B cell (primary cell): ENCODE data around the gene FUOM. TPM values are rescaled to one million over a fixed set of nuclear protein-coding genes. Genes with fewer than 3 reads are reported as not detected.
A peak's percentile ranks its signal among the peaks of the same experiment; 100 is the strongest.

Source experiments
- ATAC-seq: fragments of 200-7000 bp; cut with Tn5 transposase; one replicate; pipeline ENCODE4 v1.10.0; 2021; ENCODE audit warnings: low read depth, mild to moderate bottlenecking, moderate number of reproducible peaks, moderate library complexity
- CTCF ChIA-PET: fragments of 350-600 bp; sonication (Branson Sonifier 250); formaldehyde crosslinking; loops from one replicate; lab custom pipeline; 2021; ENCODE audit warnings: antibody characterized with exemption, inconsistent platforms; lab: Charles Lee
- POLR2A ChIA-PET: fragments of 350-600 bp; sonication (Branson Sonifier 250); formaldehyde crosslinking; loops from one replicate; lab custom pipeline; 2021; ENCODE audit warnings: antibody characterized with exemption; lab: Charles Lee
- DNase-seq: peaks from one replicate; pipeline ENCODE4 v3.0.0; 2013
- H2AFZ ChIP-seq: 2 replicates; pipeline ENCODE4 v1.6.1; 2012; ENCODE audit warnings: mild to moderate bottlenecking, low read depth, low read length; ENCODE audit not compliant: insufficient read depth, poor library complexity, severe bottlenecking
- H3K27ac ChIP-seq, 2 donors: 1 replicate in 1 of 2; 2 replicates in 1 of 2; pipeline ENCODE4 v1.5.1; 2012 to 2013; ENCODE audit warnings: low read length in 2 of 2, mild to moderate bottlenecking in 2 of 2, moderate library complexity in 1 of 2
- H3K27me3 ChIP-seq, 4 experiments: fragments of 200-600 bp in 1 of 4; sonication (generic) in 1 of 4; replicated peaks in 1 of 4; 1 replicate in 2 of 4; 2 replicates in 2 of 4; pipeline versions ENCODE4 v1.6.1 to v1.7.0; 2013 to 2016; ENCODE audit warnings: low read length in 3 of 4, mild to moderate bottlenecking in 2 of 4, mixed read lengths in 1 of 4, moderate library complexity in 1 of 4; ENCODE audit not compliant: insufficient read depth in 4 of 4, control insufficient read depth in 3 of 4; ENCODE audit errors: control extremely low read depth in 1 of 4
- H3K36me3 ChIP-seq, 2 experiments: replicated peaks in 1 of 2; 1 replicate in 1 of 2; 2 replicates in 1 of 2; pipeline versions ENCODE4 v1.6.1 to v1.7.1; 2013; ENCODE audit warnings: low read length in 1 of 2; ENCODE audit not compliant: insufficient read depth in 2 of 2, control insufficient read depth in 1 of 2; ENCODE audit errors: control extremely low read depth in 1 of 2, extremely low read depth in 1 of 2
- H3K4me1 ChIP-seq, 2 donors: fragments of 200-600 bp in 1 of 2; sonication (generic) in 1 of 2; 1 replicate in 1 of 2; 2 replicates in 1 of 2; pipeline versions ENCODE4 v1.5.1 to v1.6.1; 2013 to 2017; ENCODE audit warnings: low read length in 2 of 2; ENCODE audit not compliant: control insufficient read depth in 2 of 2, insufficient read depth in 2 of 2
- H3K4me2 ChIP-seq: replicated peaks from 2 replicates; pipeline ENCODE3; 2012; ENCODE audit warnings: mild to moderate bottlenecking, low read depth, low read length; ENCODE audit not compliant: poor library complexity, severe bottlenecking
- H3K4me3 ChIP-seq, 5 experiments: fragments of 200-600 bp in 1 of 5; sonication (generic) in 1 of 5; 1 replicate in 3 of 5; 2 replicates in 2 of 5; pipeline versions ENCODE4 v1.5.1 to v1.7.0; 2011 to 2016; ENCODE audit warnings: low read length in 4 of 5, mild to moderate bottlenecking in 4 of 5, low read depth in 2 of 5, control low read depth in 1 of 5, moderate library complexity in 1 of 5; ENCODE audit not compliant: insufficient read depth in 1 of 5; ENCODE audit errors: control extremely low read depth in 1 of 5, extremely low read depth in 1 of 5
- H3K79me2 ChIP-seq: fragments of 200-600 bp; sonication (generic); one replicate; pipeline ENCODE4 v1.6.0; 2016; ENCODE audit warnings: low read length; ENCODE audit not compliant: control insufficient read depth, insufficient read depth
- H3K9ac ChIP-seq: fragments of 200-600 bp; sonication (generic); 2 replicates; pipeline ENCODE4 v1.6.1; 2017; ENCODE audit warnings: mild to moderate bottlenecking, low read length, moderate library complexity
- H3K9me3 ChIP-seq, 3 donors: one replicate each; pipeline versions ENCODE4 v1.6.1 to v1.7.1; 2013; ENCODE audit warnings: low read length in 2 of 3; ENCODE audit not compliant: control insufficient read depth in 2 of 3, insufficient read depth in 1 of 3; ENCODE audit errors: control extremely low read depth in 1 of 3
- H4K20me1 ChIP-seq: 2 replicates; pipeline ENCODE4 v1.6.0; 2012; ENCODE audit warnings: mild to moderate bottlenecking, low read length; ENCODE audit not compliant: insufficient read depth, control insufficient read depth, poor library complexity, severe bottlenecking
- H3K27ac Mint-ChIP-seq: one replicate; pipeline ENCODE4 v1.8.0; 2021; ENCODE audit warnings: mixed read lengths
- H3K27me3 Mint-ChIP-seq: one replicate; pipeline ENCODE4 v1.8.0; 2021; ENCODE audit warnings: mixed read lengths
- H3K4me1 Mint-ChIP-seq: one replicate; pipeline ENCODE4 v1.8.0; 2021; ENCODE audit warnings: mixed read lengths
- H3K4me3 Mint-ChIP-seq: one replicate; pipeline ENCODE4 v1.8.0; 2021; ENCODE audit warnings: mixed read lengths
- H3K9me3 Mint-ChIP-seq: one replicate; pipeline ENCODE4 v1.8.0; 2022; ENCODE audit warnings: mixed read lengths; ENCODE audit not compliant: insufficient read depth
- EZH2 ChIP-seq: IDR thresholded peaks from 2 replicates; pipeline ENCODE4 v1.6.1; 2012; ENCODE audit warnings: borderline replicate concordance, low read depth, mild to moderate bottlenecking, moderate library complexity, low read length; ENCODE audit not compliant: insufficient read depth, poor library complexity, severe bottlenecking
- WGBS: methylation state at CpG from one replicate; pipeline ENCODE4 v1.1.5; 2013; ENCODE audit warnings: missing lambda C conversion rate; ENCODE audit not compliant: insufficient coverage; 5-methylcytosine and 5-hydroxymethylcytosine counted together
- intact Hi-C: fragments of 100-400 bp; cut with micrococcal nuclease; formaldehyde crosslinking; loops from one replicate; pipeline ENCODE4 v1.10.0; 2022
- polyA plus RNA-seq: library from polyadenylated mRNA; depleted of rRNA; stranded (reverse); fragments of >200 nt; gene quantifications from 2 replicates; pipeline ENCODE4 v1.2.3, GENCODE V29; 2012
- total RNA-seq, 2 donors: library from RNA; stranded (reverse); fragments of 120-200 nt in 1 of 2; gene quantifications; 1 replicate in 1 of 2; 2 replicates in 1 of 2; pipeline versions ENCODE4 v1.2.3 to v1.2.4, GENCODE V29; 2013 to 2022
- TF ChIP-seq, protein P1 (sequence below): fragments of 200-600 bp; IDR thresholded peaks from one replicate; pipeline ENCODE4 v1.8.0; 2022; ENCODE audit warnings: antibody characterized with exemption, mild to moderate bottlenecking

The FUOM gene
- total and polyA plus RNA-seq, 2 donors (not counting 1 experiment from before 2014, with no cell fraction given) = 23.8 to 30.7 TPM

DNA sequence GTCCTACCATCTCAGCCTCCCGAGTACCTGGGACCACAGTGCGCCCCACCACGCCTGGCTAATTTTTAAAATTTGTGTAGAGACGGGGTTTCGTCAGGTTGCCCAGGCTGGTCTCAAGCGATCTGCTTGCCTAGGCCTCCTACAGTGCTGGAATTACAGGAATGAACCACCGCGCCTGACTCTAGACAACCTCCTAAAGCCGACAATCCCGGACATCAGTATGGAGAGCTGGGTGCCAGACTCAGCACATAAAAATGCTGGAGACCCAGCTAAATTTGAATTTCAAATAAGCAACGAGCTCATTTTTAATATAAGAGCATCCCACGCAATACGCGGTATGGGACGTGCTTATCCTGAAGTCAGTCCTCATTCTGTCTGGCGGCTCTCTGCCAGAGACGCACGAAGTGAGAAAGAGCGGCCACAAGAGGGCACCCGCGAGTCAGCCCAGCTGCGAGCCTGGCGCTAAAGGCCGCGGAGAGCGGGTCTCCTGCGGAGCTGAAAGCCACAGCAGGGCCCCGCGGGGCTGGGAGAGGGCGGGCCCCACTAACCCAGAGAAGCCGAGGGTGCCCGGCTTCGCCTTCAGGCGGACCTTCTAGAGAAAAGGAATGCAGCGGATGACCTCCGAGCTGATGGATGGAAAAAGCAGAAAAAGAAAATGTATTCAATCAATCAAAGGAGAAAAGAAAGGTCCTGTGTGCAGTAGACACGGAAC is 28.2 kb downstream of the FUOM start:
- ChIA-PET CTCF (interaction anchor here (0.5 to 3.5 kb wide), 49 partner anchors 9 to 284 kb away, joined by 3 to 32 read pairs (median 5); partner anchors contain the start of genes ECHS1, FUOM, MTG1 and PRAP1), POLR2A (interaction anchor here (1.0 kb wide), 1 partner anchor 28 kb away, joined by 3 read pairs; the partner anchor contains the start of gene FUOM)
- Mint-ChIP-seq H3K9me3 (no peaks in the 10 kb centered on the region), H3K27me3 (peaks cover 43% of the 10 kb centered on the region), H3K4me3 (peak overlapping the region; percentile 44), H3K4me1 (peaks cover 17% of the 10 kb centered on the region), H3K27ac (no peak overlapping the region)
- Histone ChIP-seq H3K27ac (no peak overlapping the region), H3K4me1 (peaks cover 28 to 42% of the 10 kb centered on the region in 2 donors), H3K4me3 (peak overlapping the region in 3 of 5 experiments; percentile 15 to 47 (median 38)), H3K9me3 (peaks cover 0 to 23% (median 0%) of the 10 kb centered on the region in 3 donors), H3K4me2 (peak overlapping the region; percentile 76), H3K36me3 (no peaks in the 10 kb centered on the region), H2AFZ (peak overlapping the region; percentile 67), H4K20me1 (no peaks in the 10 kb centered on the region), H3K79me2 (no peaks in the 10 kb centered on the region), H3K27me3 (peaks cover 0 to 55% (median 38%) of the 10 kb centered on the region in 4 experiments), H3K9ac (no peak overlapping the region)
- DNase-seq (peak; percentile 91), ATAC-seq (peak; percentile 86)
- intact Hi-C loops = loop anchor here (1.0 kb wide), 3 partner anchors 65 to 191 kb away; partner anchors contain the start of gene MTG1
- WGBS = 6% methylated on average over 34 of the region's 37 CpGs
- TF ChIP-seq, protein P1, sequence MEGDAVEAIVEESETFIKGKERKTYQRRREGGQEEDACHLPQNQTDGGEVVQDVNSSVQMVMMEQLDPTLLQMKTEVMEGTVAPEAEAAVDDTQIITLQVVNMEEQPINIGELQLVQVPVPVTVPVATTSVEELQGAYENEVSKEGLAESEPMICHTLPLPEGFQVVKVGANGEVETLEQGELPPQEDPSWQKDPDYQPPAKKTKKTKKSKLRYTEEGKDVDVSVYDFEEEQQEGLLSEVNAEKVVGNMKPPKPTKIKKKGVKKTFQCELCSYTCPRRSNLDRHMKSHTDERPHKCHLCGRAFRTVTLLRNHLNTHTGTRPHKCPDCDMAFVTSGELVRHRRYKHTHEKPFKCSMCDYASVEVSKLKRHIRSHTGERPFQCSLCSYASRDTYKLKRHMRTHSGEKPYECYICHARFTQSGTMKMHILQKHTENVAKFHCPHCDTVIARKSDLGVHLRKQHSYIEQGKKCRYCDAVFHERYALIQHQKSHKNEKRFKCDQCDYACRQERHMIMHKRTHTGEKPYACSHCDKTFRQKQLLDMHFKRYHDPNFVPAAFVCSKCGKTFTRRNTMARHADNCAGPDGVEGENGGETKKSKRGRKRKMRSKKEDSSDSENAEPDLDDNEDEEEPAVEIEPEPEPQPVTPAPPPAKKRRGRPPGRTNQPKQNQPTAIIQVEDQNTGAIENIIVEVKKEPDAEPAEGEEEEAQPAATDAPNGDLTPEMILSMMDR = peak; percentile 97
- TF ChIP-seq EZH2 = no peak
